ENCODE measurements around the gene NAAA. TPM values are rescaled to one million over a fixed set of nuclear protein-coding genes. Genes with fewer than 3 reads are reported as not detected.

Gene NAAA
- total and polyA plus RNA-seq, 4 donors = 8.1 to 47.3 (median 29.7) TPM

Other genes starting within 250 kb of the NAAA start
- 100 to 1,000 TPM in 1 of 2 donors, 10 to 100 TPM in 1; 54.3 to 102 TPM for gene USO1, start 216.4 kb downstream of the NAAA start, total RNA-seq
- 10 to 100 TPM; 29.0 to 35.8 TPM for gene USO1, start 216.4 kb downstream of the NAAA start, polyA plus RNA-seq
- not detected for gene PPEF2, start 38.6 kb downstream of the NAAA start, total RNA-seq
- gene PPEF2, start 38.6 kb downstream of the NAAA start, polyA plus RNA-seq = under 1 TPM in 1 of 2 donors, not detected in 1; 0.01 TPM
- 10 to 100 TPM; 30.2 to 31.5 TPM for gene SDAD1, start 49.9 kb upstream of the NAAA start, total RNA-seq
- 10 to 100 TPM; 11.5 to 19.6 TPM for gene SDAD1, start 49.9 kb upstream of the NAAA start, polyA plus RNA-seq
- gene CXCL9, start 66.5 kb upstream of the NAAA start, total RNA-seq = 1 to 10 TPM; 1.4 to 1.7 TPM
- 1 to 10 TPM in 1 of 2 donors, under 1 TPM in 1; 0.57 to 5.2 TPM for gene CXCL9, start 66.5 kb upstream of the NAAA start, polyA plus RNA-seq
- 1 to 10 TPM; 1.8 to 3.8 TPM for gene CXCL10, start 82.5 kb upstream of the NAAA start, total RNA-seq
- gene CXCL10, start 82.5 kb upstream of the NAAA start, polyA plus RNA-seq = 10 to 100 TPM in 1 of 2 donors, 1 to 10 TPM in 1; 1.3 to 18.6 TPM
- under 1 TPM in 1 of 2 donors, not detected in 1; 0.58 TPM for gene CXCL11, start 95.1 kb upstream of the NAAA start, total RNA-seq
- 1 to 10 TPM in 1 of 2 donors, under 1 TPM in 1; 0.10 to 1.6 TPM for gene CXCL11, start 95.1 kb upstream of the NAAA start, polyA plus RNA-seq
- under 1 TPM in 1 of 2 donors, not detected in 1; 0.71 TPM for gene ART3, start 133.7 kb upstream of the NAAA start, total RNA-seq
- under 1 TPM in 1 of 2 donors, not detected in 1; 0.13 TPM for gene ART3, start 133.7 kb upstream of the NAAA start, polyA plus RNA-seq
- 10 to 100 TPM; 26.5 to 57.6 TPM for gene NUP54, start 207.4 kb upstream of the NAAA start, total RNA-seq
- 10 to 100 TPM; 19.8 to 30.2 TPM for gene NUP54, start 207.4 kb upstream of the NAAA start, polyA plus RNA-seq